ENCODE results near the gene C14orf93. TPM values are rescaled to one million over a fixed set of nuclear protein-coding genes. Genes with fewer than 3 reads are reported as not detected.

C14orf93 gene
- polyA plus RNA-seq, 2 of the 4 experiments (the other 2 are of a cell fraction) = 6.8 to 9.7 TPM

DNA sequence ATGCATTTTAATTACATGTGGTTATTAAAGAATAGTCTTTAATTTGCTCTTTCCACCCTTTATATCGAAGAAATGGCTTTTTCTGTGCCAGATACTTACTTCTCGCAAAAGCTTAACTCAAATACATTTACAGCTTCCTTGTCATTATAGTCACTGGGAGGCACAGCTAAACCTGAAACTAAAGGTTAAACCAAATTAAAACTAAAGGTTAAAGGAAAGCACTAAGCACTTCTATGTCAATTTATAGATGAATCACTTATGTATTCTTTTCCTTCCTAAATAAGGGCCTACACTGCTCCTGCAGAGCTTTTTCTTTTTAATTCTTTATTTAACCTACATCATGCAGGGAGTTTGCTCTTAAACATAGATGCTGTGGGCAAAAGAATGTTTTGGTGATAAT, 9.1 kb downstream of the C14orf93 start:
- CTCF ChIA-PET = interaction anchor here (0.8 to 34.0 kb wide), 6 partner anchors 8 to 557 kb away, joined by 3 to 1206 read pairs (median 6); partner anchors contain the start of genes AJUBA, CDH24 and PSMB11
- no peak for FAIRE-seq
- DNase-seq (ENCODE audit: low read depth in 1 of 2, low spot score in 1 of 2) = no peak
- Histone ChIP-seq H3K4me3 (no peak overlapping the region), H3K27ac (no peak overlapping the region), H3K4me1 (peaks cover 9% of the 10 kb centered on the region), H3K4me2 (no peak overlapping the region), H3K9me3 (no peaks in the 10 kb centered on the region)
- TF ChIP-seq REST (IDR thresholded peaks at IDR 0.05) = no peak
- no peak for TF ChIP-seq HOXA7 (CRISPR knock-in tag; IDR thresholded peaks at IDR 0.05)
- TF ChIP-seq HEYL (CRISPR knock-in tag; IDR thresholded peaks at IDR 0.05) = no peak
- no peak for TF ChIP-seq SREBF2 (IDR thresholded peaks at IDR 0.05)
- TF ChIP-seq ZNF302 (CRISPR knock-in tag; IDR thresholded peaks at IDR 0.05) = no peak
- no peak for TF ChIP-seq EP300 (IDR thresholded peaks at IDR 0.05)
- WGBS (ENCODE audit: missing lambda C conversion rate) = 89% methylated on average over 2 of the region's 2 CpGs
- POLR2A ChIA-PET = no interaction called here
- no peak for ATAC-seq

DNA sequence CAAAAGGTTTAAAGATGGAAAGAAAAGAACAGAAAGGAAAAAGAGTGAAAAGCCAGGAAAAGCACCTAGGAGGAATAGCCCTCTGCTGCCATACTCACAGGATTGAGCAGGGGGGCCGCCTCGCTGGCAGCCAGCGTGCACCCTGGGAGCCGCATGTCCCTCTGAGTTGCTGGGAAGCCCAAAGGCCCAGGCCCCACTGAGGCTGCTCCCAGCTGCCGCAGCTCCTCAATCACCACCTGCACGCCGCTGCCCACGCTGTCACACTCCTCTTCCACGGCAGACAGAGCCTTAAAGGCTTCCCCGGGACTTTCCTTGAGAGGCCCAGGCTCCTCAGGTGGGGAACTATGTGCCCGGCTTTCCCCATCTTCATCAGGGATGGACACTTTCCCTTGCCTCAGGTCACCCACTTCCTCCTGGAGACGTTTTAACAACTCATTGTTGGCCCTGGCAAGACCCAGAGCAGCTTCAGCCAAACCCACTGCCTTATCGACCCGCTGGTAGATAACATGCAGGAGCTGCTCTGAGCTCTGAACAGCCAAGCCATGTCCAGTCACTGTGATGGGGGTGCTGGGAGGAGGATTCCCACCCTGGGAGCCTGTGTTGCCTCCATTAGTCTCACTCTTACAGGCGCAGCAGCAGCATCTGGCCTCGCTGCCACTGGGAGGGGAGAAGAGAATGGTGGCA, 11.5 kb downstream of the C14orf93 start:
- FAIRE-seq (no peak), DNase-seq (ENCODE audit: low read depth in 1 of 2, low spot score in 1 of 2) (no peak), ATAC-seq (no peak)
- H3K4me1 ChIP-seq = peaks cover 5% of the 10 kb centered on the region; the same call in 2 of the 3 replicates
- no peaks in the 10 kb centered on the region for H3K9me3 ChIP-seq
- H3K27ac ChIP-seq = no peak overlapping the region
- H3K4me3 ChIP-seq = no peak overlapping the region
- ChIA-PET CTCF (interaction anchor here (2.6 to 34.0 kb wide), 4 partner anchors 12 to 68 kb away, joined by 10 to 1206 read pairs (median 347); partner anchors contain the start of genes CDH24, PRMT5 and PSMB11), POLR2A (no interaction called here)
- no peak for TF ChIP-seq ZSCAN20 (CRISPR knock-in tag; IDR thresholded peaks at IDR 0.05)
- no peak for TF ChIP-seq POLR2AphosphoS2 (conservative IDR thresholded peaks at IDR 0.05; ENCODE audit: low read length)
- TF ChIP-seq CHD4 (IDR thresholded peaks at IDR 0.05; ENCODE audit: borderline replicate concordance) = no peak
- no peak for TF ChIP-seq TP53 (CRISPR knock-in tag; IDR thresholded peaks at IDR 0.05)
- no peak for TF ChIP-seq MAFK (IDR thresholded peaks at IDR 0.05; ENCODE audit: partially characterized antibody)
- no peak for TF ChIP-seq CEBPB (IDR thresholded peaks at IDR 0.05)
- TF ChIP-seq EHMT2 (IDR thresholded peaks at IDR 0.05; ENCODE audit: low read depth) = no peak
- TF ChIP-seq ZNF302 (CRISPR knock-in tag; IDR thresholded peaks at IDR 0.05) = no peak
- no peak for TF ChIP-seq KDM1A (IDR thresholded peaks at IDR 0.05; ENCODE audit: low read depth)
- TF ChIP-seq CBX2 (IDR thresholded peaks at IDR 0.05; ENCODE audit: borderline replicate concordance, low read depth) = no peak
- no peak for TF ChIP-seq REST (IDR thresholded peaks at IDR 0.05)
- no peak for TF ChIP-seq RFX5 (IDR thresholded peaks at IDR 0.05)
- TF ChIP-seq RCOR1 (IDR thresholded peaks at IDR 0.05; ENCODE audit: low read depth, low read length) = no peak
- TF ChIP-seq ZC3H11A (IDR thresholded peaks at IDR 0.05) = no peak
- TF ChIP-seq, protein P1, sequence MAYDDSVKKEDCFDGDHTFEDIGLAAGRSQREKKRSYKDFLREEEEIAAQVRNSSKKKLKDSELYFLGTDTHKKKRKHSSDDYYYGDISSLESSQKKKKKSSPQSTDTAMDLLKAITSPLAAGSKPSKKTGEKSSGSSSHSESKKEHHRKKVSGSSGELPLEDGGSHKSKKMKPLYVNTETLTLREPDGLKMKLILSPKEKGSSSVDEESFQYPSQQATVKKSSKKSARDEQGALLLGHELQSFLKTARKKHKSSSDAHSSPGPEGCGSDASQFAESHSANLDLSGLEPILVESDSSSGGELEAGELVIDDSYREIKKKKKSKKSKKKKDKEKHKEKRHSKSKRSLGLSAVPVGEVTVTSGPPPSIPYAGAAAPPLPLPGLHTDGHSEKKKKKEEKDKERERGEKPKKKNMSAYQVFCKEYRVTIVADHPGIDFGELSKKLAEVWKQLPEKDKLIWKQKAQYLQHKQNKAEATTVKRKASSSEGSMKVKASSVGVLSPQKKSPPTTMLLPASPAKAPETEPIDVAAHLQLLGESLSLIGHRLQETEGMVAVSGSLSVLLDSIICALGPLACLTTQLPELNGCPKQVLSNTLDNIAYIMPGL (CRISPR knock-in tag; IDR thresholded peaks at IDR 0.05; ENCODE audit: borderline replicate concordance) = no peak
- no peak for TF ChIP-seq NFE2L2 (conservative IDR thresholded peaks at IDR 0.05; ENCODE audit: low read length)
- TF ChIP-seq, protein P2, sequence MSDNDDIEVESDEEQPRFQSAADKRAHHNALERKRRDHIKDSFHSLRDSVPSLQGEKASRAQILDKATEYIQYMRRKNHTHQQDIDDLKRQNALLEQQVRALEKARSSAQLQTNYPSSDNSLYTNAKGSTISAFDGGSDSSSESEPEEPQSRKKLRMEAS (IDR thresholded peaks at IDR 0.05) = no peak
- no peak for TF ChIP-seq KDM5A (IDR thresholded peaks at IDR 0.05)
- H3K4me2 ChIP-seq = no peak overlapping the region
- WGBS (ENCODE audit: missing lambda C conversion rate) = 86% methylated on average over 15 of the region's 16 CpGs

All from A549 (cell line).